ENCODE results near the gene RALGAPA2.

The RALGAPA2 gene

DNA sequence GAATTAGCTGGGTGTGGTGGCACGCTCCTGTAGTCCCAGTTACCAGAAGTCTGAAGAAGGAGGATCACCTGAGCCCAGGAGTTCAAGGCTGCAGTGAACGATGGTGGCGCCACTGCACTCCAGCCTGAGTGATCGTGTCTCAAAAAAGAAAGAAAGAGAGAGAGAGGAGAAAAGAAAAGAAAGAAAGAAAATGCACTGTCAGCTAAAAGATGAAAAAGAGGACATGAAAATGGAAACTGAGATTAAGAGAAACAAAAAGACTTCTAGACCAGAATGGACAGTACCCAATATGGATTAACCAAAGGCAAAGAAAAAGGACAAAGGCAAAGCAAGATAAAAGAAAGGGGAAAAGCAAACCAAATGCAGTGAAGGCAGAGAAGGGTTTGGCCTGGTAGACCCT, 9.0 kb upstream of the RALGAPA2 start:
- DNase-seq (ENCODE audit: low read depth in 1 of 2, low spot score in 1 of 2): no peak

DNA sequence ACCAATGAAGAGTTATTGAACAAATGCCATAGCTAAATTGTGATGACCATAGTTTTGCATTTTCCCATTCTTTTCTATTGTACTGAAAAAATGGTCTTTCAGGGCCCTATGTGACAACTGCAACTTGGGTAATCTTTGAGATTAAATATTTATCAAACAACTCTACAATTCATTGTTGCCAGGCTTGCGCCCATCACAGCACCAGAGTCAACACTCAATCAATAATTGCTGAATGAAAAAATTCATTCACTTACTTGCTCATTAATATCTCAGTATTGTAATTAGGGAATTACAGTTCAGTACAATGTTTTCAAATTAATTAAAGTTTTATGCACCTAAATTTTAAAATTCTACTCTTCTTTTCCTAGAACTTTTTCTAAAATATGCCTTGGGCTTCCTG, 7.7 kb upstream of the RALGAPA2 start:
- DNase-seq (ENCODE audit: low read depth in 1 of 2, low spot score in 1 of 2): no peak

DNA sequence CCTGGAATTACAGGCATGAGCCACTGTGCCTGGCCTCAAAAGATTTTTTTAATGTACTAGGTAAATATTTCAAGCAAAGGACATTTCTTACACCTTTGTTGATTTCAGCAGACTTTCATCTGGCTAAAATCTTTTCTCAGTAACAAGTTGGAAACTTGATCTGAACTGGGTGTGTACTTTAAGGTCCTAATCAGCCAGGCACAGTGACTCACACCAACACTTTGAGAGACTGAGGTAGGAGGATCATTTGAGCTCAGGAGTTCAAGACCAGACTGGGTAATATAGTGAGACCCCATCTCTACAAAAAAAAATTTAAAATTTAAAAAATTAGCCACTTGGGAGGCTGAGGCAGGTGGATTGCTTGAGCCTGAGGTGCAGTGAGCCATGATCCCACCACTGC, 7.0 kb upstream of the RALGAPA2 start:
- no peak for DNase-seq (ENCODE audit: low read depth in 1 of 2, low spot score in 1 of 2)

DNA sequence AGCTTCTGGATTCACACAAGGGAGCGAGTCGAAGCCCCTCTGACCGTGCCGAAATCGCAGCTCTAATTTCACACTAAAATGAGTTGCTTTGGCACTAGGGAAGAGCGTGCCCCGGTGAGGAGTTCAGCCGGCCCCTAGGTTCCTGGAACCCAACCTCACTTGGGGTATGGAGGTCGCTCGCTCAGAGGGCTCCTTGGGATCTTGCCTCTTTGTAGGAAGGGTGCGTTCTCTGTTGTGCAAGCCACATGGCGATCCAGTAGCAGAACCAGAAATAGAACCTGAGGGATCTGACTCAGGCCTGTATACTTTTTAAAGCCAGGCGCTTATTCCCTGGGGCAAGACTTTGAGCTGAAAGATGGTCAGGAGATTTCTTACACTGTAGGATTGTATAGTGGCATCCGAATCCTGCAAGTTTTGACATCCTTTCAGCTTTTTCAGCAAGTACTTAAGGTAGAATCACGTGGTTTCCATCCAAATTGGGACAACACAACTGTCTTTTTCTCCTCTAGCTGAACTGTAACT, 861 bp upstream of the RALGAPA2 start:
- no peak for DNase-seq (ENCODE audit: low read depth in 1 of 2, low spot score in 1 of 2)

DNA sequence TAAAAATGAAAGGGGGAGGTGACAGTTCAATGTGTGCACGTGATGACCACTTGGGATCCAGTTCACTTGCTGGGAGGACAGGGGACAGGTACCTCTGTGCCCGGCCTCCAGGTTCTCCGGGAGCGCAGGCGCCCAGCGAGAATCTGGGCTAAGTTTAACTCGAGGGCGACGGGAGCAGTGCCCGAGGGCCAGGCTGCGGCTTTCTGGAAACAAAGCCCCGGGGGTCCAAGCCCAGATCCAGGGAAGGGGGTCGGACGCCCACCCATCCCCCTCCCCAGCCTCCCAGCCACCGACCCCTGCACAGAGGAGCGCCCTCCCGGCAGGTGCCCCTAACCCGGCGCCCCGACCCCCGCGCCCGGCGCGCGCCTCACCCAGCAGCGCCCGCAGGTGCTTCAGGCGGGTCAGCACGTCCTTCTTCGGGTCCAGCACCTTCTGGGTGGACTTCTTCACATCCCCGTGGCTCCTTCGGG, 405 bp downstream of the RALGAPA2 start:
- no peak for DNase-seq (ENCODE audit: low read depth in 1 of 2, low spot score in 1 of 2)

DNA sequence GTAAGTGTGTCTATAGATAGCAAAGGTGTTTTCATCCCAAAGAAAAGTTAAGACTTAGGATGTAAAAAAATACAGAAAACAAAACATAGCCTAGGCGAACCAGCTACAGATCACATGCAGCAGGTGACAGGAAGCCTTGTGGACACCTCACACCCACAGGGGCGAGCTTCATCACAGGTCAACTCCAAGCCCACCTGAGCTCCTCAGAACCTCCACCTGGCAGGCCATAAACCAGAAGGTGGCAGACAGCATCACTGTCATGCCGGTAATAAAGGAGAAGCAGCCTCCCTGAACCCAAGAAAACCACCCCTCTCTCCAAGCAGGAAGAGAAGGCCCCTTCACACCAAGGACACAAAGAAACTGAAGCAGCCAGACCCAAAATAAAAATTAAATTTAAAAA, 1.0 kb downstream of the RALGAPA2 start:
- DNase-seq (ENCODE audit: low read depth in 1 of 2, low spot score in 1 of 2): no peak

DNA sequence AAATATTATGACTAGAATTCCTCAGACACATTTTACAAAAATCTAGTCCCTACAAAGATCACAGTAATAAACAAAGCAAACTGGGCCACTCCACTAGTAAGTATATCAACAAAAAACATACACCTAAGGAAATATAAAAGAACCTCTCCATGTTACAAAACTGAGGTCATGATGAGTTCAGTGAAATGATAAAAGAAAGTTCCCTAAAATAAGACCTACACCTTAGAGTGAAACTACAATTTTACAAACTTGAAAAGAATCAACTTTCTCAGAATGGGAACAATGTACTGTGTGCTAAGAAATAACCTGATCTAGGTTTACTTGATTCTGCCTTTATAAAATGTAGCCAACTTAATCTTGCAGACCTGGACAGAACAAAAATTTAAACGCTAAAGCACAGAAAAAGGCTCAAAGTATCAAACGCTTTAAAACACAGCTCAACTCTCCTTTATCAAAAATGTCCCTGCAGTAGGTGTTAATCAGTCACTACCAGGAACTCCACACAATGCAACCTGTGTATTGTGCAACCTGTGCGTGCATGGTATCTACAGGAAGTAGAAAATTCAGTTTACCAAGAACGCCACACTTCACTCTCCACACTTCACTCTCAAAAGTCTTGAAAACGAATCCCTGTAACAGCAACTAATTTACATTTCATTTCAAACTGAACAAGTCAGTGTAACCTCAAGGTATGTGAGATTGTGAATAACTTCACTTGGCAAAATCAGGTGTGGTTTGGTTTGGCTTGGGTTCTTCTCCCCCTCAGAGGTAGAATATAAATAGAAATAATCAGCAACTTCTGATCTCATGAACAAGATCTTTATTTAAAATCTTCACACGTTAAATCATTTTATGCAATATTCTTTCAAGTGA, 1.8 kb downstream of the RALGAPA2 start:
- DNase-seq (ENCODE audit: low read depth in 1 of 2, low spot score in 1 of 2): no peak

DNA sequence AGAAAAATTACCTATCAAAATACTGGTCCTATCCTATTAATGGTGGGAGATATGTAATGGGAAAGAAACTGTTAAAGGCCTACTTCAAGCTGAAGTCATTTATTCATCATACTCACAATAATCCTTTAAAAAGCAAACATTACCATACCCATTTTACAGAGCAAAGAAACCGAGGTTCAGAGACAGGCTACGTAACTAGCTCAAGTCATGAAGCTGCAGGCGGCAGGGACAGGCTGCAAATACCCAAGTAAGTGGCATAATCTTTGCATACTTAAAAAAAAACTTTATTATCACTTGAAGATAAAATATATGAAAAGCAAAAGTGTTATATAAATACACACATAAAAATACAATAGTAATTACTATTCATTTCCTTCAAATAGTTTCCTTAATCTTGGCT, 2.6 kb downstream of the RALGAPA2 start:
- DNase-seq (ENCODE audit: low read depth in 1 of 2, low spot score in 1 of 2): no peak

DNA sequence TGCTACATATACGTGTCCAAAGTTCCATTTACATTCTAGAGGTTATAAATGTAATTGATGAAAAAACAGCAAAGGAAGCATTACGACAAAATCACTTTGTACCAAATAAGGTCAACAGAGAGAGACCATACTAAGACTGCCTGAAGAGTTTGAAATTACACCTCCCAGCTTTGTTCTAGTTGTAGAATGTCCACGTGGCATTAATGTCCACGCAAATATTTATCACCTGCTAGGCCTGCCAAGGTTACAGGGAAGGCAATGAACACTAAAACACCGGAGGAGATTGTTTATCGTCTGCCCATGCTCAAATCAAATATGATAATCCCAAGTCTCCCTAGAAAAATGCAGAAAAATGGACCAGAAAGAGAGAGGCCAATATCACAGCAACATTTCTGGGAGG, 6.2 kb downstream of the RALGAPA2 start:
- DNase-seq (ENCODE audit: low read depth in 1 of 2, low spot score in 1 of 2): no peak

DNA sequence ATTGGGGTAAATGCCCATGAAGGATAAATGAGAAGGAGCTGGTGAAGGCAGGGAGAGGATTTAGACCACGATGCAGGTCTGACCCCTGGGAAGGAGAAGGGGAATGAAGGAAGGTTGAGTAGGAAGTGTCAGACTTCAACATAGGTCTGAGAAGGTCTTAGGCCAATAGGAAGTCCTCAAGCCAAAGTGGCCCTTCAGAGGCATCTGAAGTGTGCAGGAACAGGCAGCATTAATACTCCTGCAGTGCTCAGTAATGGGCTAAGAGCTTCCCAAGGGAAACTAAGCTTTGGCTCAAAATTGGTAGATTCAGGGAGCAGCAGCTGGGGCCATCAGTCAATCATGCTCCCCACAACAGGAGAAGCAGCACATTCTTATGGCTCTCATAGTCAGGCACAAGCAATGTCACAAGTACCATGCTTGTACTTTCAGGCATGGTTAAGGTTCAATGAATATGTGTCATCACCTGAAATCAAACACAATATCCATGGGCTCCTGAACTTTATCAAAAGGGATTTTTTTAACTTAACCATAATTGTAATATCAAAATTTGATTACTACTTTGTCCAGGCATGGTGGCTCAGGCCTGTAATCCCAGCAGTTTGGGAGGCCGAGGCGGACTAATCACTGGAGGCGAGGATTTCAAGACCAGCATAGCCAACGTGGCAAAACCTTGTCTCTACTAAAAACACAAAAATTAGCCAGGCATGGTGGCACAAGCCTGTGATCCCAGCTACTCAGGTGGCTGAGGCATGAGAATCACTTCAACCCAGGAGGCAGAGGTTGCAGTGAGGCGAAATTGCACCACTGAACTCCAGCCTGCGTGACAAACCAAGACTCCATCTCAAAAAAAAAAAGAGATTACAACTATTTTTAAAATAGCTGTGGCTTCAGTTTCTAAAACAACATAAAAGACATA, 9.9 kb downstream of the RALGAPA2 start:
- no peak for DNase-seq (ENCODE audit: low read depth in 1 of 2, low spot score in 1 of 2)

DNA sequence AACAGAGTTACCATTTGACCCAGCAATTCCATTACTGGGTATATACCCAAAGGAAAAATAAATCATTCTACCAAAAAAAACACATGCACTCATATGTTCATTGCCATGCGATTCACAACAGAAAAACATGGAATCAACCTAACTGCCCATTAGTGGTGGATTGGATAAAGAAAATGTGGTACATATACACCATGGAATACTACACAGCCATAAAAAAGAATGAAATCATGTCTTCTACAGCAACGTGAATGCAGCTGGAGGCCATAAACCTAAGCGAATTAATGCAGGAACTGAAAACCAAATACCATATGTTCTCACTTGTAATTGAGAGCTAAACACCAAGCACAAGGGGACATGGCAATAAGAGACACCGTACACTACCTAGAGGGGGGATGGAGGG, 12.5 kb downstream of the RALGAPA2 start:
- DNase-seq (ENCODE audit: low read depth in 1 of 2, low spot score in 1 of 2): no peak

DNA sequence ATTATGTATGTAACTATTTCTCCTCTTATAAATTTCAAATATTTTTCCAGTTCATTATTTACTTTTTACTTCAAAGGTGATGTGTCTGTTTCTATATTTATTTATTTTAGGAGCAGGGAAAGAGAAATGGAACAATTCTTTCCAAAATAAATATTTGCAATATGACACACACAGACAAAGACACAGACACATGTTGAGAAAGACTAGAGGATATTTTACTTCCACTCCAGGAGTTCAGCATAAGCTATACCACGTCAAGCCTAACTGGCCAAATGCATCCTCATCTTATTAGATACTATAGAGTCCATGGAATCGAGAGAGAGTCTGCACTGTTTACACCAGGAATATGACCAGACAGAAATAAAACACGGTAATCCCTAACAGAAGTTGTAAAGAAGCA, 13.3 kb downstream of the RALGAPA2 start:
- no peak for DNase-seq (ENCODE audit: low read depth in 1 of 2, low spot score in 1 of 2)

DNA sequence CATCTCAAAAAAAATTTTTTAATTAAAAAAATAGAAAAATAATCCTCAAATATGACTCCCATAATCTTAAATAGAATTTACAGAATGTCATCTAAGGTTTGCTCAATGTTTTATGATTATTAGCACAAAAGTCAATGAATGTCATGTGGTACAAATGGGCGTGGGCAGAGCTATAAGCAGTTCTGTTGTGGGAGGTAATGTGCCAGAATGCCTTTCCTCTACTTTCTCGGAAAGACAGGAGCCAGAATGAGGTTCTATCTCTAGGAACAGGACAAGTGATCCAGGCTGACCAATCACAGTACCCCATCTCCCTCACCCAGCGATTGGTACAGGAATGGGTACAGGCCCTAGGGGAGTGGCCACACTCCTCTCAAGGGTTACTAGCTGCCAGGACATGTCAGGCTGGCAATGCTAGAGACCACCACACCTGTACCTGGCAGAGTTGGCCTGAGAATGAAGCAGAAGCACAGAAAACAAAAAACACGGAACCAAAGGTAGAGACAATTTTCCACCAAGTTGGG, 15.1 kb downstream of the RALGAPA2 start:
- no peak for DNase-seq (ENCODE audit: low read depth in 1 of 2, low spot score in 1 of 2)

DNA sequence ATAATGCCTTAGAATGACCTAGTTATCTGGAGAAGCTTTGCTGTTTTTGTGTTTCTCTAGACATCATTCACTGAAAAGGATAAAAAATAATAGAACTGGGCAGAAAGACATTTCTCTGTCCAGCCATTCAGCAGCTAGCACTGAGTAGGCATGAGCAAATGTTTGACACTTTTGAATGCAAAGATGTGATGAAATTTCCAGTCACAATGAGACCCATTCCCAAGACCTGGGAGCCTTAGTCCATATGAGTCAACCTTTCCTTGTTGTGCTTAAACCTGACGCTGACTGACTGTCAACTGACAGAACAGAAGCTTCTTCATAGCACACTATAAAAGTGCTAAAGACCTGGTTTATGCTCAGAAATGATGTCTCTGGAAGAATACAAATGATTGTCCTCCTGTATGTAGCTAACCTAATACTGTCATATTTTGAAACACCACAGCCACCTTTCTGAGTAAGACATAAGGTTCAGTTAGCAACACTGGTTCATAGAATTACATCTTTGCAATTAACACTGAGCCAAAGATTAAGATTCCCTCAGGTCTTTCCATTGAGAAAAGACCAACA, 17.1 kb downstream of the RALGAPA2 start:
- DNase-seq (ENCODE audit: low read depth in 1 of 2, low spot score in 1 of 2): no peak

DNA sequence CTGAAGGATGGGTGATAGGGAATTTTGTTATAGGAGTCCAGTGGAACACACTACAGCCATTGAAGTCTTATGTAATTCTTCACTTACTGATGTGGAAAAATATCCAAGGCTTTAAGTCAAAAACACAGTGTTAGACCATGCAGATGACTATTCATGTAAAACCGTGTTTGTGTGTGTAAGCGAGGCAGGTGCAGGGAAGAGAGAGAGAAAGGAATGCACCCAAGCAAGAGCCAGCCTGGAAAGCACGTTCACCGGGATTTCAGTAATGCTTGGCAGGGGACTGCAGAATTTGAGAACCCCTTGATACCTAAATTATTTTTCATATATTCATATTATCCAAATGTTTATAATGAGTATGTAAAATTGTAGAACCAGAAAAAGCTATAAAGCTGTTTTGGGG, 17.9 kb downstream of the RALGAPA2 start:
- DNase-seq (ENCODE audit: low read depth in 1 of 2, low spot score in 1 of 2): no peak

DNA sequence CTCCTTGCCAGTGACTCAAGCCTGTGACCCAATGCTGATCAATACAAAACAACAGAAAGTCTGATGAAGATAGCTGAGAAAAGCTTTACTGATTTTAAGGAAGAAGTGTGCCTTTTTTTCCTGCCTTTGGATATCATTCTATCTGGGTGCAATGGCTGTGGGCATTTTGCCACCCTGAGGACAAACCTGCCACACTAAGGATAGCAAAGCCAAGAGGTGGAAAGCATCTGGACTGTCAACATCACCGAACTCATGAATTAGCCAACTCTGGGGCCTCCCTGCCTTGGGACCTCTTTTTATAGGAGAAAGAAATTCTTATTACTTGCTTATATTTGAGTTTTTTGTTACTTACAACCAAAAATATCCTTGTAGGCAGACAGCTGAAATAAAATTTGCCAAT, 19.9 kb downstream of the RALGAPA2 start:
- no peak for DNase-seq (ENCODE audit: low read depth in 1 of 2, low spot score in 1 of 2)

DNA sequence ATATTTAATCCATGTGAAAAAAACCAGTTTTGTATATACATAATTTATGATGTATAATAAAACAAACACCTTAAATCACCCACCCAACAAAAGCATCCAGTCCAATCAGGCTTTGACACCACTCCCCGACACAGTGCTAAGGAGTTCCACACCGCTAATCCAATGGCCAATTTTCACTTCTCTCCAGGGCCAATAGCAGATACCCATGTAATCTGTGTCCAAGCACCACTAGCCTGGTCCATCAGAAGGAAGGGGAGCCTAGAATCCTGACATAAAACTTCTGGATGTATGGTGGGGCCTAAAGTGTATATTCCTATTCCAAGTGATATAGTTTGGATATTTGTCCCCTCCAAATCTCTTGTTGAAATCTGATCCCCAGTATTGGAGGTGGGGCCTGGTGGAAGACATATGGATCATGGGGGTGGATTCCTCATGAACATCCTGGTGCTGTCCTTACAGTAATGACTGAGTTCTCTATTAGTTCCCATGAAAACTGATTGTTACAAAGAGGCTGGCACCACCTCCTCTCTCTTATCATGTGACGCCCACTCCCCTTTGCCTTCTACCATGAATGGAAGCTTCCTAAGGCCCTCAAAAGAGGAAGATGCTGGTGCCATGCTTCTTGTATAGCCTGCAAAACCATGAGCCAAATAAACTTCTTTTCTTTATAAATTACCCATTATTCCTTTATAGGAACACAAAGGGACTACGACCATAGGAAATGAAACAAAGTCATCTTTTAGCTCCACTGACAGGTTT, 20.8 kb downstream of the RALGAPA2 start:
- no peak for DNase-seq (ENCODE audit: low read depth in 1 of 2, low spot score in 1 of 2)

DNA sequence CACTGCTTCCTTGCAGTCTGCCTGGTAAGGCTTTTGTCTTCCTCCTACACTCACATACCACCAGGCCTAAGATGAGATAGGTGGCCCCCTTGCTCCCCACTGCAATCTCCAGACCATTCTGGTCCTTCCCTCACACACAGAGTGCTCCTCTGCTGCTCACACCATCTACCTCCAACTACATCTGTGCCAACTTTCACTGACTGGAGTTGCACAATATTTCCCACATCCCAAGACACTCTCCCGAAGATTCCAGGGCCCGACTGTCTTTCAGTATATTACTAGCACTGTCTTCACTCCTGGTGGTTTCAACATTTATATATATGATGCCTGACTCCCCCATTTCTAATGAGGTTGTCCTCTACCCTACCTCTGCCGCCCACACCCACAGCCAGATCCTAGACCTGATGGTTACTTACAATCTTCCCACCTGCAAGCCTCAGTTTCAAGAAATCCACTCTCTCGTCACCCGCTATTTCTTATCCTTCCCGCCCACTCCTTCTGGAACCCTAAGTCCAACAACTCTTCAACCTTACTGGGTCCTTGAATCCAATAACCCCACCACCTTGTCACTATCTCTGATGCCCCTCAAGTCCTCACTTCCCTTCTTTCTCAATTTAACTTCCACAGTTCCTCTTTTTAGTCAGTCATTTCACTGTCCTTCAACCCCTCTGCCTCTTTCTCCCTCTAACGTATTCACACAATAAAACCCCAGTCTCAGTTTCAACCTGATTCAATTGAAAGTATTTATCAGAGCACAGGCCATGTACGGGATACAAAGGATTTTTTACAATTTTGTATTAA, 21.6 kb downstream of the RALGAPA2 start:
- no peak for DNase-seq (ENCODE audit: low read depth in 1 of 2, low spot score in 1 of 2)

DNA sequence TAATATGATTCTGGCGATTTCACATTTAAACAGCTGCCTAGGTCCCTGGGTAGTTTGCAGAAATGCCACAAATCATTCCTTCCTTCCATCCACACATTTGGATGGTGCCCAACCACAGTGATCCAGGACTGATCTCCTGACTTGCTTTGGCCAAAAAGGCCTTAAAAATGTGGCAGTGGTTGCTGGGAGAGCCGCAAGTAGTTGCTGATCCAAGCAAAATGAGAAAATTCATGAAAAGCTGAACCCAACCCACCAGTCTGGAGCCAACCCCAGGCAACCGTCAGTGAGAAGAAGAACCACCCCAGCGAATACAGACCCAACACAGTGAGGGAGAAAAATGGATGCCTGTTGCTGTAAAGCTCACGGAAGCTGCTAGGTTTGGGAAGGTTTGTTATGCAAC, 25.1 kb downstream of the RALGAPA2 start:
- no peak for DNase-seq (ENCODE audit: low read depth in 1 of 2, low spot score in 1 of 2)

DNA sequence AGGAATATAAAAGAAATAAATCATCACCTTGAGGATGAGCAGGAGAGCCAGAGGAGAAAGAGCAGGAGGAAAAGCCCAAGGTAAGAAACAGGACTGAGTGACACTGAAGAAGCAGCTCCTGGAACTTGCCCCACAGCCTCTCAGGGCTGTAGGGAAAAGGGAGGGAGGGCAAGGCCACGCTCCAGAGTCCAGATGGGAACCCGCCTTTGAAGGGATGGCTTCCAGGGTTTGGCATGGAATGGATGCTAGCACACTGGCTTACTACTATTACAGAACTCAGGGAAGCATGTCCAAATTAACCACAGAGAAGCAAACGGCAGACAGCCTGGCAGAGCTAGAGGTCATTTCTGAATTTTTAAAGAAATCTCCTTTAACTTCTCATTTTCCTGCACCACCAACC, 26.8 kb downstream of the RALGAPA2 start:
- DNase-seq (ENCODE audit: low read depth in 1 of 2, low spot score in 1 of 2): no peak
